ENCODE measurements around the gene MYT1. TPM values are rescaled to one million over a fixed set of nuclear protein-coding genes. Genes with fewer than 3 reads are reported as not detected.

MYT1 gene
- total RNA-seq, 1 experiment from 2014 or later, result 7.1 TPM

DNA sequence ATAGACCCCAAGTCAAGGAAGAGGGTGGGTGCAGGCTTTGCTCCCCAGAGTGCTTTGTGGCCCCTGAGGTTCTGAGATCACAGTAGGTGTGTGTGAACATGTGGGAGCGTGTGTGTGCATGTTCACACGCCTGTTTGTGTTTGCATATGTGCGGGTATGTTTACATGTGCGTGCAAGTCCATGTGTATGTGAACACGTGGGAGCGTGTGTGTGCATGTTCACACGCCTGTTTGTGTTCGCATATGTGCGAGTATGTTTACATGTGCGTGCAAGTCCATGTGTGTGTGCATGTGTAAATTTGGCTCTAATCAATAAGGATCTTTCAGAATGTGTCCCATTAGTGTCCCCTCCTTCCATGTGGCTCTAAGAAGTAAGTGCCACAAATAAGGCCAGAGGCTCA lies 49.9 kb downstream of the MYT1 start:
- Histone ChIP-seq H3K9ac (ENCODE audit: low read length) (no peak overlapping the region), H3K4me1 (ENCODE audit: control insufficient read depth in 1 of 2, insufficient read depth in 2 of 2, low read length in 2 of 2) (no peaks in the 10 kb centered on the region), H3K9me2 (ENCODE audit: insufficient read depth) (no peaks in the 10 kb centered on the region), H3K4me2 (ENCODE audit: low read length) (no peak overlapping the region), H3K27me3 (ENCODE audit: insufficient read depth, low read length) (no peaks in the 10 kb centered on the region), H2AFZ (ENCODE audit: low read depth, low read length, poor library complexity, severe bottlenecking) (no peak overlapping the region), H4K20me1 (ENCODE audit: insufficient read depth) (no peaks in the 10 kb centered on the region), H3K79me2 (ENCODE audit: insufficient read depth, low read length) (no peaks in the 10 kb centered on the region), H3K27ac (ENCODE audit: low read depth, low read length) (no peak overlapping the region), H3K36me3 (ENCODE audit: control insufficient read depth in 1 of 2, insufficient read depth in 2 of 2, low read length in 2 of 2) (no peaks in the 10 kb centered on the region), H3K4me3 (replicated peaks in 1 of 2; ENCODE audit: low read depth in 1 of 2, low read length in 2 of 2) (no peak overlapping the region), H3K9me3 (ENCODE audit: control insufficient read depth in 1 of 2, insufficient read depth in 1 of 2, low read depth in 1 of 2, low read length in 2 of 2) (no peaks in the 10 kb centered on the region)
- intact Hi-C loops (cut with micrococcal nuclease), result no loop called here
- no TSS peak for BruUV-seq (replicated peaks)
- ChIA-PET CTCF (no interaction called here), RAD21 (ENCODE audit: low non-redundant PET in 1 of 2, low total read pairs in 2 of 2, uncharacterized antibody in 2 of 2, unreplicated experiment in 2 of 2) (no interaction called here), POLR2A (no interaction called here)
- no peak for ATAC-seq
- no peak for TF ChIP-seq EZH2 (IDR thresholded peaks at IDR 0.05)
- TF ChIP-seq CEBPB (IDR thresholded peaks at IDR 0.05; ENCODE audit: low read depth), result no peak
- TF ChIP-seq YY1 (IDR thresholded peaks at IDR 0.05; ENCODE audit: extremely low read depth, insufficient replicate concordance, low read depth, low read length), result no peak
- no peak for TF ChIP-seq SIN3A (IDR thresholded peaks at IDR 0.05; ENCODE audit: low read depth)
- no peak for TF ChIP-seq EGR1 (IDR thresholded peaks at IDR 0.05; ENCODE audit: low read depth)
- TF ChIP-seq, protein P1, sequence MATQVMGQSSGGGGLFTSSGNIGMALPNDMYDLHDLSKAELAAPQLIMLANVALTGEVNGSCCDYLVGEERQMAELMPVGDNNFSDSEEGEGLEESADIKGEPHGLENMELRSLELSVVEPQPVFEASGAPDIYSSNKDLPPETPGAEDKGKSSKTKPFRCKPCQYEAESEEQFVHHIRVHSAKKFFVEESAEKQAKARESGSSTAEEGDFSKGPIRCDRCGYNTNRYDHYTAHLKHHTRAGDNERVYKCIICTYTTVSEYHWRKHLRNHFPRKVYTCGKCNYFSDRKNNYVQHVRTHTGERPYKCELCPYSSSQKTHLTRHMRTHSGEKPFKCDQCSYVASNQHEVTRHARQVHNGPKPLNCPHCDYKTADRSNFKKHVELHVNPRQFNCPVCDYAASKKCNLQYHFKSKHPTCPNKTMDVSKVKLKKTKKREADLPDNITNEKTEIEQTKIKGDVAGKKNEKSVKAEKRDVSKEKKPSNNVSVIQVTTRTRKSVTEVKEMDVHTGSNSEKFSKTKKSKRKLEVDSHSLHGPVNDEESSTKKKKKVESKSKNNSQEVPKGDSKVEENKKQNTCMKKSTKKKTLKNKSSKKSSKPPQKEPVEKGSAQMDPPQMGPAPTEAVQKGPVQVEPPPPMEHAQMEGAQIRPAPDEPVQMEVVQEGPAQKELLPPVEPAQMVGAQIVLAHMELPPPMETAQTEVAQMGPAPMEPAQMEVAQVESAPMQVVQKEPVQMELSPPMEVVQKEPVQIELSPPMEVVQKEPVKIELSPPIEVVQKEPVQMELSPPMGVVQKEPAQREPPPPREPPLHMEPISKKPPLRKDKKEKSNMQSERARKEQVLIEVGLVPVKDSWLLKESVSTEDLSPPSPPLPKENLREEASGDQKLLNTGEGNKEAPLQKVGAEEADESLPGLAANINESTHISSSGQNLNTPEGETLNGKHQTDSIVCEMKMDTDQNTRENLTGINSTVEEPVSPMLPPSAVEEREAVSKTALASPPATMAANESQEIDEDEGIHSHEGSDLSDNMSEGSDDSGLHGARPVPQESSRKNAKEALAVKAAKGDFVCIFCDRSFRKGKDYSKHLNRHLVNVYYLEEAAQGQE (IDR thresholded peaks at IDR 0.05; ENCODE audit: low read depth), result no peak
- no peak for TF ChIP-seq JUND (IDR thresholded peaks at IDR 0.05)
- TF ChIP-seq FOSL1 (IDR thresholded peaks at IDR 0.05; ENCODE audit: low read depth), result no peak
- TF ChIP-seq CBX3 (IDR thresholded peaks at IDR 0.05; ENCODE audit: low read depth), result no peak
- no peak for TF ChIP-seq POLR2A (IDR thresholded peaks at IDR 0.05; ENCODE audit: borderline replicate concordance, extremely low read depth, insufficient read depth, insufficient read length)
- TF ChIP-seq, protein P2, sequence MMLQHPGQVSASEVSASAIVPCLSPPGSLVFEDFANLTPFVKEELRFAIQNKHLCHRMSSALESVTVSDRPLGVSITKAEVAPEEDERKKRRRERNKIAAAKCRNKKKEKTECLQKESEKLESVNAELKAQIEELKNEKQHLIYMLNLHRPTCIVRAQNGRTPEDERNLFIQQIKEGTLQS (IDR thresholded peaks at IDR 0.05), result no peak
- no peak for DNase-seq (ENCODE audit: low read depth, low spot score)

Measured in HCT116 (cell line).